ENCODE results near the gene ATRIP.

DNA sequence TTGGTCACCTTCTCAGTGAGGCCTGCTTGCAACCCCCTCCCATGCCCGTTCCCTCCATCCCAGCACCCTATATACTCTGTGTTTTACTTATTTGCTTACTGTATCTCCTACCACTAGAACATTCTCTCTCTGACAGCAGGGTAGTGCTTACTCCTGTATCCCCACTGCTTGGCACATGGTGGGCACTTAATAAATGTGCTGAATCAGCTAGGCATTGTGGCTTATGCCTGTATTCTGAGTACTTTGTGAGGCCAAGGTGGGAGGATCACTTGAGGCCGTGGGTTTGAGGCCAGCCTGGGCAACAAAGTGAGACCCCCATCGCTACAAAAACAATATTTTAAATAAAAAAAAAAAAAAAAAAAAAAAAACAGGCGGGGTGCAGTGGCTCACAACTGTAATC is 65.0 kb downstream of the ATRIP start:
- TF ChIP-seq, protein P1, sequence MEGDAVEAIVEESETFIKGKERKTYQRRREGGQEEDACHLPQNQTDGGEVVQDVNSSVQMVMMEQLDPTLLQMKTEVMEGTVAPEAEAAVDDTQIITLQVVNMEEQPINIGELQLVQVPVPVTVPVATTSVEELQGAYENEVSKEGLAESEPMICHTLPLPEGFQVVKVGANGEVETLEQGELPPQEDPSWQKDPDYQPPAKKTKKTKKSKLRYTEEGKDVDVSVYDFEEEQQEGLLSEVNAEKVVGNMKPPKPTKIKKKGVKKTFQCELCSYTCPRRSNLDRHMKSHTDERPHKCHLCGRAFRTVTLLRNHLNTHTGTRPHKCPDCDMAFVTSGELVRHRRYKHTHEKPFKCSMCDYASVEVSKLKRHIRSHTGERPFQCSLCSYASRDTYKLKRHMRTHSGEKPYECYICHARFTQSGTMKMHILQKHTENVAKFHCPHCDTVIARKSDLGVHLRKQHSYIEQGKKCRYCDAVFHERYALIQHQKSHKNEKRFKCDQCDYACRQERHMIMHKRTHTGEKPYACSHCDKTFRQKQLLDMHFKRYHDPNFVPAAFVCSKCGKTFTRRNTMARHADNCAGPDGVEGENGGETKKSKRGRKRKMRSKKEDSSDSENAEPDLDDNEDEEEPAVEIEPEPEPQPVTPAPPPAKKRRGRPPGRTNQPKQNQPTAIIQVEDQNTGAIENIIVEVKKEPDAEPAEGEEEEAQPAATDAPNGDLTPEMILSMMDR (IDR thresholded peaks at IDR 0.05), result no peak
- TF ChIP-seq POLR2AphosphoS5 (IDR thresholded peaks at IDR 0.05) (no peak), POLR2A (IDR thresholded peaks at IDR 0.05) (no peak)

All from sigmoid colon (tissue), 4 donors.